ENCODE measurements around the gene SERPINB13. TPM values are rescaled to one million over a fixed set of nuclear protein-coding genes. Genes with fewer than 3 reads are reported as not detected.

SERPINB13 gene
- polyA plus RNA-seq, 1 donor (not counting 4 experiments of a cell fraction or from before 2014, with no cell fraction given), result 44.6 TPM

GRCh38 chr18:63562284-63562683 is 24.9 kb upstream of the SERPINB13 start:
- Histone ChIP-seq H3K4me1 (ENCODE audit: control insufficient read depth, extremely low read depth, insufficient read depth, low read length) (no peaks in the 10 kb centered on the region), H3K36me3 (ENCODE audit: control insufficient read depth in 2 of 2, extremely low read depth in 1 of 2, insufficient read depth in 2 of 2, low read length in 2 of 2) (no peaks in the 10 kb centered on the region), H3K4me2 (ENCODE audit: control insufficient read depth, extremely low read depth, insufficient read depth, low read depth, low read length) (no peak overlapping the region), H2AFZ (ENCODE audit: control insufficient read depth, low read length) (no peak overlapping the region), H4K20me1 (ENCODE audit: control insufficient read depth, extremely low read depth, insufficient read depth, low read length) (no peaks in the 10 kb centered on the region), H3K27ac (ENCODE audit: control insufficient read depth, insufficient read depth, low read length) (no peak overlapping the region), H3K4me3 (ENCODE audit: control insufficient read depth in 2 of 3, extremely low read depth in 1 of 3, insufficient read depth in 2 of 3, low read depth in 1 of 3, low read length in 3 of 3) (no peak overlapping the region), H3K9me1 (ENCODE audit: control insufficient read depth, extremely low read depth, insufficient read depth, low read length) (no peaks in the 10 kb centered on the region), H3K9me3 (ENCODE audit: control insufficient read depth, low read depth, low read length) (no peaks in the 10 kb centered on the region), H3K27me3 (ENCODE audit: control insufficient read depth, extremely low read depth, insufficient read depth, low read length) (no peaks in the 10 kb centered on the region), H3K79me2 (ENCODE audit: control insufficient read depth, insufficient read depth, low read length) (no peaks in the 10 kb centered on the region), H3K9ac (ENCODE audit: control insufficient read depth, extremely low read depth, insufficient read depth, low read length) (no peak overlapping the region)
- TF ChIP-seq CTCF (optimal IDR thresholded peaks at IDR 0.05 in 1 of 3, IDR thresholded peaks at IDR 0.05 in 1 of 3, conservative IDR thresholded peaks at IDR 0.05 in 1 of 3; ENCODE audit: extremely low read depth in 1 of 3, insufficient read depth in 2 of 3, low read length in 3 of 3) (no peak), EZH2 (IDR thresholded peaks at IDR 0.05; ENCODE audit: low read length) (no peak)
- DNase-seq (ENCODE audit: low read depth, low spot score), result no peak
- FAIRE-seq, result no peak
- dilution Hi-C loops (cut with MboI; ENCODE audit: extremely low pct_ligation_motif_present, low sequenced_read_pairs), result no loop called here

- FAIRE-seq, result no peak
- no peak overlapping the region for H3K4me2 ChIP-seq (ENCODE audit: control insufficient read depth, extremely low read depth, insufficient read depth, low read depth, low read length)
- no peak overlapping the region for H3K9ac ChIP-seq (ENCODE audit: control insufficient read depth, extremely low read depth, insufficient read depth, low read length)
- H3K9me1 ChIP-seq (ENCODE audit: control insufficient read depth, extremely low read depth, insufficient read depth, low read length), result no peaks in the 10 kb centered on the region
- H3K27me3 ChIP-seq (ENCODE audit: control insufficient read depth, extremely low read depth, insufficient read depth, low read length), result no peaks in the 10 kb centered on the region
- no peak for TF ChIP-seq EZH2 (IDR thresholded peaks at IDR 0.05; ENCODE audit: low read length)
- TF ChIP-seq CTCF (optimal IDR thresholded peaks at IDR 0.05 in 1 of 3, IDR thresholded peaks at IDR 0.05 in 1 of 3, conservative IDR thresholded peaks at IDR 0.05 in 1 of 3; ENCODE audit: extremely low read depth in 1 of 3, insufficient read depth in 2 of 3, low read length in 3 of 3), result no peak
- dilution Hi-C loops (cut with MboI; ENCODE audit: extremely low pct_ligation_motif_present, low sequenced_read_pairs), result no loop called here
- H4K20me1 ChIP-seq (ENCODE audit: control insufficient read depth, extremely low read depth, insufficient read depth, low read length), result no peaks in the 10 kb centered on the region
- H3K4me1 ChIP-seq (ENCODE audit: control insufficient read depth, extremely low read depth, insufficient read depth, low read length), result no peaks in the 10 kb centered on the region
- H3K4me3 ChIP-seq (ENCODE audit: control insufficient read depth in 2 of 3, extremely low read depth in 1 of 3, insufficient read depth in 2 of 3, low read depth in 1 of 3, low read length in 3 of 3), result no peak overlapping the region
- no peaks in the 10 kb centered on the region for H3K36me3 ChIP-seq (ENCODE audit: control insufficient read depth in 2 of 2, extremely low read depth in 1 of 2, insufficient read depth in 2 of 2, low read length in 2 of 2)
- H3K27ac ChIP-seq (ENCODE audit: control insufficient read depth, insufficient read depth, low read length), result no peak overlapping the region
- no peak for DNase-seq (ENCODE audit: low read depth, low spot score)
- no peaks in the 10 kb centered on the region for H3K79me2 ChIP-seq (ENCODE audit: control insufficient read depth, insufficient read depth, low read length)
- H3K9me3 ChIP-seq (ENCODE audit: control insufficient read depth, low read depth, low read length), result no peaks in the 10 kb centered on the region
- H2AFZ ChIP-seq (ENCODE audit: control insufficient read depth, low read length), result no peak overlapping the region
These were observed 23.1 kb upstream of the SERPINB13 start for GRCh38 chr18:63564021-63564420.

All from keratinocyte (primary cell).